OCI-LY3 (cell line): Measurements from ENCODE around the gene MCTP2.

Experiments used
- H2AFZ ChIP-seq: fragments of 200-600, 300-600 bp; shearing (Covaris generic); 2 replicates; pipeline ENCODE4 v1.6.0; 2014; ENCODE audit warnings: antibody characterized with exemption, low read depth, low read length
- H3K27ac ChIP-seq: fragments of 200-600, 300-600 bp; sonication (generic); 2 replicates; pipeline ENCODE4 v1.5.1; 2014; ENCODE audit warnings: mild to moderate bottlenecking, low read length, moderate library complexity, mixed read lengths
- H3K27me3 ChIP-seq: fragments of 200-600, 300-600 bp; sonication (generic); 2 replicates; pipeline ENCODE4 v1.6.1; 2014; ENCODE audit warnings: low read depth, low read length, mixed read lengths
- H3K36me3 ChIP-seq: fragments of 200-600, 300-600 bp; sonication (generic); replicated peaks from 2 replicates; pipeline ENCODE3; 2014; ENCODE audit warnings: low read depth, low read length, mixed read lengths
- H3K4me1 ChIP-seq: fragments of 300-600, 200-600 bp; sonication (generic); 2 replicates; pipeline ENCODE4 v1.6.1; 2014; ENCODE audit warnings: low read length, mixed read lengths
- H3K4me2 ChIP-seq: fragments of 200-600, 300-600 bp; sonication (generic); 2 replicates; pipeline ENCODE4 v1.6.1; 2014; ENCODE audit warnings: low read length, mixed read lengths
- H3K4me3 ChIP-seq: fragments of 300-600, 200-600 bp; sonication (generic); 2 replicates; pipeline ENCODE4 v1.5.1; 2014; ENCODE audit warnings: antibody characterized with exemption, mild to moderate bottlenecking, low read length, moderate library complexity
- H3K79me2 ChIP-seq: fragments of 300-600, 200-600 bp; shearing (Covaris generic); 2 replicates; pipeline ENCODE4 v1.6.1; 2014; ENCODE audit warnings: mild to moderate bottlenecking, low read length, mixed read lengths
- H3K9ac ChIP-seq: fragments of 300-600, 200-600 bp; shearing (Covaris generic); 2 replicates; pipeline ENCODE4 v1.6.0; 2014; ENCODE audit warnings: mild to moderate bottlenecking, low read length, moderate library complexity
- H3K9me3 ChIP-seq: fragments of 200-600, 300-600 bp; shearing (Covaris generic); 2 replicates; pipeline ENCODE4 v1.6.1; 2014; ENCODE audit warnings: low read length, mixed read lengths; ENCODE audit not compliant: insufficient read depth
- H4K20me1 ChIP-seq: fragments of 200-600, 300-600 bp; sonication (generic); 2 replicates; pipeline ENCODE4 v1.6.1; 2016; ENCODE audit warnings: low read length, mixed read lengths; ENCODE audit not compliant: insufficient read depth
- CTCF ChIP-seq: fragments of 200-600, 300-600 bp; sonication (generic); IDR thresholded peaks from 2 replicates; pipeline ENCODE4 v1.5.1; 2014; ENCODE audit warnings: antibody characterized with exemption, low read length, low read depth
- EZH2phosphoT487 ChIP-seq: fragments of 200-600 bp; shearing (Covaris generic); IDR thresholded peaks from 2 replicates; pipeline ENCODE4 v1.6.1; 2018; ENCODE audit warnings: antibody characterized with exemption, mixed run types, low read depth

Gene MCTP2

GRCh38 chr15:94451466-94451865 lies 220.1 kb downstream of the MCTP2 start:
- Histone ChIP-seq H3K27ac (no peak overlapping the region), H3K4me1 (no peaks in the 10 kb centered on the region), H3K9ac (no peak overlapping the region), H3K27me3 (no peaks in the 10 kb centered on the region), H3K9me3 (no peaks in the 10 kb centered on the region), H3K4me3 (no peak overlapping the region), H3K79me2 (no peaks in the 10 kb centered on the region), H4K20me1 (no peaks in the 10 kb centered on the region), H2AFZ (no peak overlapping the region), H3K4me2 (no peak overlapping the region), H3K36me3 (no peaks in the 10 kb centered on the region)
- TF ChIP-seq CTCF, result no peak
- no peak for TF ChIP-seq EZH2phosphoT487

GRCh38 chr15:94453227-94453988 lies 222.0 kb downstream of the MCTP2 start:
- Histone ChIP-seq H3K9ac (no peak overlapping the region), H3K9me3 (no peaks in the 10 kb centered on the region), H3K4me2 (no peak overlapping the region), H3K36me3 (no peaks in the 10 kb centered on the region), H3K27me3 (no peaks in the 10 kb centered on the region), H4K20me1 (no peaks in the 10 kb centered on the region), H3K4me1 (no peaks in the 10 kb centered on the region), H3K4me3 (no peak overlapping the region), H2AFZ (no peak overlapping the region), H3K27ac (no peak overlapping the region), H3K79me2 (no peaks in the 10 kb centered on the region)
- TF ChIP-seq EZH2phosphoT487, result no peak
- TF ChIP-seq CTCF, result no peak

GRCh38 chr15:94455297-94455696 lies 223.9 kb downstream of the MCTP2 start:
- Histone ChIP-seq H3K36me3 (no peaks in the 10 kb centered on the region), H3K4me1 (no peaks in the 10 kb centered on the region), H3K27ac (no peak overlapping the region), H3K4me2 (no peak overlapping the region), H2AFZ (no peak overlapping the region), H3K9ac (no peak overlapping the region), H4K20me1 (0 out of 2 replicates have a peak, but pooled peaks cover 3% of the 10 kb centered on the region), H3K4me3 (no peak overlapping the region), H3K9me3 (no peaks in the 10 kb centered on the region), H3K27me3 (no peaks in the 10 kb centered on the region), H3K79me2 (no peaks in the 10 kb centered on the region)
- no peak for TF ChIP-seq CTCF
- no peak for TF ChIP-seq EZH2phosphoT487

- Histone ChIP-seq H3K9ac (no peak overlapping the region), H3K36me3 (no peaks in the 10 kb centered on the region), H3K79me2 (no peaks in the 10 kb centered on the region), H3K4me2 (no peak overlapping the region), H3K4me3 (no peak overlapping the region), H4K20me1 (0 out of 2 replicates have a peak, but pooled peaks cover 3% of the 10 kb centered on the region), H3K4me1 (no peaks in the 10 kb centered on the region), H3K27ac (no peak overlapping the region), H3K9me3 (no peaks in the 10 kb centered on the region), H2AFZ (no peak overlapping the region), H3K27me3 (no peaks in the 10 kb centered on the region)
- no peak for TF ChIP-seq EZH2phosphoT487
- no peak for TF ChIP-seq CTCF
Measured at GRCh38 chr15:94456226-94456625, 224.9 kb downstream of the MCTP2 start.
